HCT116 (cell line): ENCODE data around the gene WDPCP. TPM values are rescaled to one million over a fixed set of nuclear protein-coding genes. Genes with fewer than 3 reads are reported as not detected.

Source experiments
- ATAC-seq: fragments of 200-7000 bp; cut with Tn5 transposase; 2 replicates; pipeline ENCODE4 v1.9.1; 2020; ENCODE audit warnings: mild to moderate bottlenecking, moderate library complexity
- BruUV-seq: library from RNA; stranded (reverse); fragments of 400-500 nt; replicated peaks from 2 replicates; lab custom pipeline; 2021; lab: Mats Ljungman, UMichigan
- CTCF ChIA-PET: fragments of 300-600 bp; sonication (Branson Sonifier 250); formaldehyde crosslinking; loops from one replicate; lab custom pipeline; 2021; ENCODE audit warnings: antibody characterized with exemption; lab: Charles Lee
- POLR2A ChIA-PET: fragments of 300-600, 350-600 bp; sonication (Branson Sonifier 250); formaldehyde crosslinking; loops from one replicate; lab custom pipeline; 2021; ENCODE audit warnings: antibody characterized with exemption; lab: Charles Lee
- RAD21 ChIA-PET, 2 experiments: fragments of 300-600 bp; sonication (Branson Sonifier 250); formaldehyde crosslinking; loops; one replicate each; lab custom pipeline; 2023; ENCODE audit warnings: low total read pairs in 2 of 2; ENCODE audit not compliant: uncharacterized antibody in 2 of 2, unreplicated experiment in 2 of 2, low non-redundant PET in 1 of 2; lab: Charles Lee
- DNase-seq: peaks from one replicate; pipeline ENCODE4 v3.0.0-alpha.2; 2010; ENCODE audit warnings: low read depth, low spot score
- H2AFZ ChIP-seq: fragments of 200-600 bp; shearing (Covaris generic), sonication (generic); 2 replicates; pipeline ENCODE4 v1.6.1; 2017; ENCODE audit warnings: low read depth, mixed run types, mixed read lengths, antibody characterized with exemption, low read length; ENCODE audit not compliant: poor library complexity, severe bottlenecking
- H3K27ac ChIP-seq: 2 replicates; pipeline ENCODE4 v1.5.1; 2012; ENCODE audit warnings: low read depth, low read length
- H3K27me3 ChIP-seq: fragments of 200-600 bp; sonication (generic); 2 replicates; pipeline ENCODE4 v1.6.1; 2016; ENCODE audit warnings: mixed run types, low read length, mixed read lengths; ENCODE audit not compliant: insufficient read depth
- H3K36me3 ChIP-seq, 2 experiments: fragments of 200-500 bp in 1 of 2; fragments of 200-600 bp in 1 of 2; sonication (Bioruptor generic) in 1 of 2; sonication (generic) in 1 of 2; 2 replicates each; pipeline versions ENCODE4 v1.5.1 to v1.6.1; 2014 to 2016; ENCODE audit warnings: low read length in 2 of 2, inconsistent platforms in 1 of 2, mixed read lengths in 1 of 2, mixed run types in 1 of 2; ENCODE audit not compliant: insufficient read depth in 2 of 2, control insufficient read depth in 1 of 2
- H3K4me1 ChIP-seq, 2 experiments: fragments of 200-600 bp in 1 of 2; sonication (generic) in 1 of 2; 2 replicates each; pipeline versions ENCODE4 v1.5.1 to v1.6.1; 2012 to 2017; ENCODE audit warnings: low read length in 2 of 2, inconsistent platforms in 1 of 2, mild to moderate bottlenecking in 1 of 2, mixed read lengths in 1 of 2, mixed run types in 1 of 2, moderate library complexity in 1 of 2; ENCODE audit not compliant: insufficient read depth in 2 of 2, control insufficient read depth in 1 of 2
- H3K4me2 ChIP-seq: fragments of 200-600 bp; sonication (generic); 2 replicates; pipeline ENCODE4 v1.6.1; 2017; ENCODE audit warnings: mixed run types, low read length, mixed read lengths
- H3K4me3 ChIP-seq, 2 experiments: fragments of 200-600 bp in 1 of 2; sonication (generic) in 1 of 2; replicated peaks in 1 of 2; 2 replicates each; pipeline ENCODE4 v1.5.1; 2011 to 2016; ENCODE audit warnings: low read length in 2 of 2, control low read depth in 1 of 2, low read depth in 1 of 2, mild to moderate bottlenecking in 1 of 2, mixed read lengths in 1 of 2, mixed run types in 1 of 2
- H3K79me2 ChIP-seq: fragments of 200-600 bp; sonication (generic); 2 replicates; pipeline ENCODE4 v1.6.1; 2017; ENCODE audit warnings: mild to moderate bottlenecking, mixed run types, low read length, moderate library complexity, mixed read lengths; ENCODE audit not compliant: insufficient read depth
- H3K9ac ChIP-seq: fragments of 200-600 bp; sonication (generic); 2 replicates; pipeline ENCODE4 v1.6.1; 2016; ENCODE audit warnings: low read length, mixed read lengths
- H3K9me2 ChIP-seq: fragments of 200-600 bp; sonication (generic), shearing (Covaris generic); 2 replicates; pipeline ENCODE4 v1.6.1; 2017; ENCODE audit warnings: mixed run types, mild to moderate bottlenecking, moderate library complexity; ENCODE audit not compliant: insufficient read depth
- H3K9me3 ChIP-seq, 2 experiments: fragments of 200-500 bp in 1 of 2; fragments of 200-600 bp in 1 of 2; sonication (Bioruptor generic) in 1 of 2; sonication (generic) in 1 of 2; 2 replicates each; pipeline ENCODE4 v1.6.1; 2014 to 2017; ENCODE audit warnings: low read length in 2 of 2, mixed read lengths in 2 of 2, inconsistent platforms in 1 of 2, low read depth in 1 of 2, mild to moderate bottlenecking in 1 of 2, mixed run types in 1 of 2, moderate library complexity in 1 of 2; ENCODE audit not compliant: control insufficient read depth in 1 of 2, insufficient read depth in 1 of 2
- H4K20me1 ChIP-seq: fragments of 200-600 bp; sonication (generic), shearing (Covaris generic); 2 replicates; pipeline ENCODE4 v1.6.1; 2017; ENCODE audit warnings: mixed run types, mild to moderate bottlenecking, moderate library complexity; ENCODE audit not compliant: insufficient read depth
- ATF3 ChIP-seq: IDR thresholded peaks from 2 replicates; pipeline ENCODE4 v1.6.1; 2012
- CBX3 ChIP-seq: IDR thresholded peaks from 2 replicates; pipeline ENCODE4 v1.6.1; 2012; ENCODE audit warnings: low read depth
- CEBPB ChIP-seq: IDR thresholded peaks from 2 replicates; pipeline ENCODE4 v1.6.1; 2012; ENCODE audit warnings: low read depth
- RAD21 ChIP-seq: IDR thresholded peaks from 2 replicates; pipeline ENCODE4 v1.6.1; 2012; ENCODE audit warnings: low read depth, mild to moderate bottlenecking
- REST ChIP-seq: IDR thresholded peaks from 2 replicates; pipeline ENCODE4 v1.6.1; 2012; ENCODE audit warnings: low read depth
- SP1 ChIP-seq: IDR thresholded peaks from 2 replicates; pipeline ENCODE4 v1.6.1; 2012; ENCODE audit warnings: low read depth
- TCF7L2 ChIP-seq: IDR thresholded peaks from 2 replicates; pipeline ENCODE4 v1.7.0; 2011; ENCODE audit warnings: borderline replicate concordance, inconsistent platforms; ENCODE audit not compliant: insufficient read depth, insufficient read length; ENCODE audit errors: extremely low read depth
- ZBTB33 ChIP-seq: IDR thresholded peaks from 2 replicates; pipeline ENCODE4 v1.6.1; 2011; ENCODE audit warnings: mild to moderate bottlenecking, low read length, moderate library complexity; ENCODE audit not compliant: insufficient replicate concordance; ENCODE audit errors: extremely low read depth
- ZFX ChIP-seq: fragments of 450-650 bp; IDR thresholded peaks from 2 replicates; pipeline ENCODE4 v1.6.1; 2017
- intact Hi-C: fragments of 100-400 bp; cut with micrococcal nuclease; formaldehyde crosslinking; loops from 2 replicates; pipeline ENCODE4 v1.10.0; 2022
- total RNA-seq: library from RNA; stranded (reverse); gene quantifications from one replicate; pipeline ENCODE4 v1.2.1, GENCODE V29; 2021; ENCODE audit not compliant: unreplicated experiment

WDPCP gene
- total RNA-seq, 1 experiment from 2014 or later: 4.1 TPM

- TF ChIP-seq TCF7L2 (peak; percentile 79), CEBPB (peak; percentile 77), ZBTB33 (no peak)
- TF ChIP-seq, all 23 proteins: peak for 12
Measured at GRCh38 chr2:63588385-63589147, at the start of gene WDPCP, which contains the start of gene MDH1 (continued).

- H3K36me3 ChIP-seq: no peaks in the 10 kb centered on the region
- no peaks in the 10 kb centered on the region for H3K9me2 ChIP-seq
- H2AFZ ChIP-seq: no peak overlapping the region
- H3K4me3 ChIP-seq: no peak overlapping the region
- H3K27ac ChIP-seq: no peak overlapping the region
- H3K4me2 ChIP-seq: no peak overlapping the region
- no peaks in the 10 kb centered on the region for H4K20me1 ChIP-seq
- no peaks in the 10 kb centered on the region for H3K27me3 ChIP-seq
- intact Hi-C loops: no loop called here
- ATAC-seq: no peak
- CTCF ChIA-PET: no interaction called here
- TF ChIP-seq SP1 (no peak), ATF3 (no peak), REST (no peak), RAD21 (no peak), CBX3 (0 out of 2 replicates have a peak, but pooled peaks have one; percentile 15), ZFX (no peak)
- RAD21 ChIA-PET: no interaction called here
- H3K4me1 ChIP-seq: no peaks in the 10 kb centered on the region
- H3K9ac ChIP-seq: no peak overlapping the region
- no peak for DNase-seq
- POLR2A ChIA-PET: no interaction called here
- peaks cover 0 to 4% of the 10 kb centered on the region in 2 experiments; a peak in 1 of 4 replicates for H3K9me3 ChIP-seq
- H3K79me2 ChIP-seq: no peaks in the 10 kb centered on the region
- BruUV-seq: no TSS peak
Measured at GRCh38 chr2:63632382-63632781, 44.1 kb upstream of the WDPCP start.
